NCI-H1105 treated with DMSO at 0.1 percent for 48 hours (cell line): Measurements from ENCODE around the gene LAMB1.
"Not testable (repeated sequence)": the region's sequence is repeated elsewhere in the genome, so short reads cannot be mapped to it uniquely, and the experiment has no call there.

Experiments used
- DNase-seq: peaks from one replicate; lab custom pipeline; 2025; lab: John Stamatoyannopoulos, UW

The LAMB1 gene

GRCh38 chr7:107946451-107946850 lies 56.5 kb downstream of the LAMB1 start:
- no peak for DNase-seq

GRCh38 chr7:107945332-107945731 lies 57.6 kb downstream of the LAMB1 start:
- DNase-seq = no peak

GRCh38 chr7:107944411-107945169 lies 58.4 kb downstream of the LAMB1 start:
- DNase-seq = no peak

GRCh38 chr7:107943018-107943417 lies 59.9 kb downstream of the LAMB1 start:
- no peak for DNase-seq

GRCh38 chr7:107940951-107941350 lies 62.0 kb downstream of the LAMB1 start:
- DNase-seq = no peak

- DNase-seq = no peak
Measured at GRCh38 chr7:107939573-107940489, 63.1 kb downstream of the LAMB1 start.

- no peak for DNase-seq
Measured at GRCh38 chr7:107938456-107939250, 64.3 kb downstream of the LAMB1 start.

- DNase-seq = no peak
Measured at GRCh38 chr7:107937531-107937930, 65.4 kb downstream of the LAMB1 start.

GRCh38 chr7:107936312-107936711 lies 66.6 kb downstream of the LAMB1 start:
- no peak for DNase-seq

- no peak for DNase-seq
Measured at GRCh38 chr7:107934991-107935770, 67.8 kb downstream of the LAMB1 start.

GRCh38 chr7:107933386-107934013 lies 69.5 kb downstream of the LAMB1 start:
- no peak for DNase-seq

GRCh38 chr7:107932805-107933204 lies 70.2 kb downstream of the LAMB1 start:
- DNase-seq = no peak

- DNase-seq = no peak
Measured at GRCh38 chr7:107931740-107932515, 71.0 kb downstream of the LAMB1 start.

GRCh38 chr7:107926481-107926880 lies 76.5 kb downstream of the LAMB1 start:
- no peak for DNase-seq

- no peak for DNase-seq
Measured at GRCh38 chr7:107924841-107925504, 78.0 kb downstream of the LAMB1 start.

GRCh38 chr7:107922886-107923285 lies 80.1 kb downstream of the LAMB1 start:
- DNase-seq = no peak

- DNase-seq = not testable (repeated sequence)
Measured at GRCh38 chr7:107921826-107922225, 81.1 kb downstream of the LAMB1 start.

- peak; percentile 65 for DNase-seq
Measured at GRCh38 chr7:107920048-107920772, 82.8 kb downstream of the LAMB1 start.

- no peak for DNase-seq
Measured at GRCh38 chr7:107918948-107919347, 84.0 kb downstream of the LAMB1 start.
